OCI-LY1 (cell line): ENCODE measurements around the gene MBD5.

Experiments
- EZH2 ChIP-seq: fragments of 200-600 bp; sonication (generic), shearing (Covaris generic); IDR thresholded peaks from 2 replicates; pipeline ENCODE4 v1.8.0; 2017; ENCODE audit warnings: borderline replicate concordance, mixed run types, mild to moderate bottlenecking, antibody characterized with exemption, low read length, moderate library complexity, mixed read lengths
- TF ChIP-seq, protein P1 (sequence below): fragments of 200-600 bp; sonication (generic), shearing (Covaris generic); IDR thresholded peaks from 2 replicates; pipeline ENCODE4 v1.5.1; 2017; ENCODE audit warnings: mild to moderate bottlenecking, antibody characterized with exemption, low read length, moderate library complexity, mixed read lengths

DNA sequence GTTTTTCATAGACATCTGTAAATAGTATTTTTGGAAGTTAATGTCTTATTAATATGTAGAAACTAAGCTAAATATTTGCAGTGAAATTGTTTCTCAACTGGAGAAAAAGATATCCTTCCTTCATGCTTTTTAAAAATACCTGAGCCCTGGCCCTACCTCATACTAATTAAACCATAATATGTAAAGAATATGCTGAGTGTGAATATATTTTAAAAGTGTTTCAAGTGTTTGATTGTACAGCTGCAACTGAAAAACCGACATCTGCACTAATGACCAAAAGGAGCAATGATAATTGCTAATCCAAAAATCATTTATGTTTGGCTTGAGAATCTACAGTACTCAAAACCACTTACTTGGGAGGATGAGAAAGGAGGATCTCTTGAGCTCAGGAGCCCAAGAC, 156.7 kb downstream of the MBD5 start:
- no peak for TF ChIP-seq EZH2
- TF ChIP-seq, protein P1, sequence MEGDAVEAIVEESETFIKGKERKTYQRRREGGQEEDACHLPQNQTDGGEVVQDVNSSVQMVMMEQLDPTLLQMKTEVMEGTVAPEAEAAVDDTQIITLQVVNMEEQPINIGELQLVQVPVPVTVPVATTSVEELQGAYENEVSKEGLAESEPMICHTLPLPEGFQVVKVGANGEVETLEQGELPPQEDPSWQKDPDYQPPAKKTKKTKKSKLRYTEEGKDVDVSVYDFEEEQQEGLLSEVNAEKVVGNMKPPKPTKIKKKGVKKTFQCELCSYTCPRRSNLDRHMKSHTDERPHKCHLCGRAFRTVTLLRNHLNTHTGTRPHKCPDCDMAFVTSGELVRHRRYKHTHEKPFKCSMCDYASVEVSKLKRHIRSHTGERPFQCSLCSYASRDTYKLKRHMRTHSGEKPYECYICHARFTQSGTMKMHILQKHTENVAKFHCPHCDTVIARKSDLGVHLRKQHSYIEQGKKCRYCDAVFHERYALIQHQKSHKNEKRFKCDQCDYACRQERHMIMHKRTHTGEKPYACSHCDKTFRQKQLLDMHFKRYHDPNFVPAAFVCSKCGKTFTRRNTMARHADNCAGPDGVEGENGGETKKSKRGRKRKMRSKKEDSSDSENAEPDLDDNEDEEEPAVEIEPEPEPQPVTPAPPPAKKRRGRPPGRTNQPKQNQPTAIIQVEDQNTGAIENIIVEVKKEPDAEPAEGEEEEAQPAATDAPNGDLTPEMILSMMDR, result no peak
